PC-9 (cell line): Measurements from ENCODE around the gene APPL2.

Experiments used
- CTCF ChIP-seq: fragments of 200-600 bp; sonication (generic); conservative IDR thresholded peaks from 2 replicates; pipeline ENCODE4 v1.6.1; 2017; ENCODE audit warnings: mixed run types, antibody characterized with exemption, mild to moderate bottlenecking, moderate library complexity
- EZH2 ChIP-seq: fragments of 200-600 bp; sonication (generic); IDR thresholded peaks from 2 replicates; pipeline ENCODE4 v1.8.0; 2017; ENCODE audit warnings: antibody characterized with exemption, low read depth

GRCh38 chr12:105201299-105201698, 34.7 kb downstream of the APPL2 start:
- TF ChIP-seq EZH2, result no peak
- no peak for TF ChIP-seq CTCF
